DMS 273 treated with DMSO at 0.1 percent for 48 hours (cell line): ENCODE measurements around the gene PALM.
"Not testable (repeated sequence)": the region's sequence is repeated elsewhere in the genome, so short reads cannot be mapped to it uniquely, and the experiment has no call there.

Experiments used
- DNase-seq: peaks from one replicate; lab custom pipeline; 2025; lab: John Stamatoyannopoulos, UW

PALM gene

GRCh38 chr19:709196-709964 lies 645 bp downstream of the PALM start:
- no peak for DNase-seq

DNA sequence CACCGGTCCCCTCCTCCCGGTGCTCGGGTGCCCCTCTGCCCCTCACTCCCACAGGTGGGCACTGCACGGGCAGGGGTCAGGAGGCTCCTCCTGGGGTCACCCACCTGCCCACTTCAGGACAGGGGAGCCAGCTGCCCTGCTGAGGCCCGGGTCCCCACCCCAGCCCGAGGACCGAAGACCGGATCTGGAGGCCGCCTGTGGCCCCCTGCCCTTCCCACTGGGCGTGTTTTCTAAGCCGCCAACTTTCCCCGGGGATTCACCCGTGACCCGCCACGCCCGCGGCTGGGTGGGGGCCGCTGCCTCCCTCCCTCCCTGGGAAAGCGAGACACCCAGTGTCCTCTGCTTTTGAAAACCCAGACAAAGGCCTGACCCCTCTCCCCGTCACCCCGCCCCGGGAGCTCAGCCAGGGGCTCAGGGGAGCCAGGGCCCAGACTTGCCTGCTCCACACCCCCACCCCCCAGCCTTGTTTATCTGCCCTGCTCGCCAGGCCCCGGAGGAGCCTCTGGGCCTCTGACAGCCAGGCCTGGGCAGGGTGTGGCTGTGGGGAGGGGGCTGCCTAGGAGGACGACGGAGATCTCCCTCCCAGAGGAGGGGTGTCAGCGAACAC lies 1.3 kb downstream of the PALM start:
- no peak for DNase-seq

GRCh38 chr19:710767-711166 lies 2.0 kb downstream of the PALM start:
- no peak for DNase-seq

GRCh38 chr19:711254-711653 lies 2.5 kb downstream of the PALM start:
- no peak for DNase-seq

GRCh38 chr19:715347-715746 lies 6.6 kb downstream of the PALM start:
- no peak for DNase-seq

DNA sequence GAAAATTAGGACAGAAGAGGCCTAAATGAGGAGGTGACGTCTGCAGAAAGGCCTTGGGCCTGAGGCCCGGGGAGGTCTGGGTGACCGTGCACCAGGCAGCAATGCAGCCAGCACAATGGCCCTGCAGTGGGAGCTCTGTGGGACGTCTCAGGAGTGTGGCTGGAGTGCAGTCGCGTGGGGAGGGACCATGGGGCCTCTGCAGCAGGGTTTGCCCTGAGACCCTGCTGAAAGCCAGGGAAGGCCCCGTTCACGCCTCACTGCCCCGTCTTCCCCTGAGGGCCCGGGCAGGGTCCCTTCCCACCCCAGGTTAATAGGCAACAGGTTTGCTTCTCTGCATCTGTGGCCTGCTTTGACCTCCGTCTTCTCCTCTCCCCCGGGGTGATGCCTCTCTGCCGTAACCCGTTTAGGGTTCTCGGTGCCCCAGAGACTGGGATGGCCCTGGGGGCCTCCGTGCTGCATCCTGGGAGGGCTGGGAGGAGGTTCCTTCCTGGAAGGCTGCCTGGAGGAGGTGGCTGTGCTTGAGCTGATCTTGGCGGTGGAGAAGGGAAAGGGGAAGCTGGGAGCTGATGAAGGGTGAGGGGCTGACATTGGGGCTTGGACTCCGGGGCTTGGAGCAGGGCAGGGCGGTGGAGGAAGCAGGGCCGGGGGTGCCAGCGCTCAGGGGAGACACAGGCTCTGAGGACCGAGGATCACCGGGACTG lies 9.7 kb downstream of the PALM start:
- DNase-seq, result no peak

DNA sequence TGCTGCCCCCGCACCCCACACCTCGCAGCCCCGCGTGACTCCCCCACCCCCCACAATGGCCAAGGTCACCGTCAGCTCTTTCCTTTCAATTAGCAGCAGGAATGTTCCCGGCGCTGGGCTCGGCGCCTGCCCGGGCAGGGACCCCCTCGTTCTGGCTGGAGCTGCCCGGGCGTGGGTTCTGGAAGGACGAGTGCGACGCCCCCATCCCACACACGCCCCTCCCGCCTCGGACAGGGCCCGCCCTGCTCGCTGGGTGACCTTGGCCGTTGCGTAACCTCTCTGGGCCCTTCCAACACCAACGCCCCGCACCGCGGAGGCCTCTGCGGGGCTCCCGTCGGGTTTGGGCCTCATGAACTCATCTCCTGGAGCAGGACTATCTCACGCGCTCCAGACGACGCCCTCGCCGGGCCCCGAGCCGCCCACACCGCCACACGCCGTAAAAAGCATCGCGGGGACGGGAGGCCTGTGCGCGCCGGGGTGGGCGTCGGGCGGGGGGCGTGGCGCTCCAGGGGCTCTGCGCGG lies 10.3 kb downstream of the PALM start:
- DNase-seq, result no peak

GRCh38 chr19:719636-720344 lies 11.1 kb downstream of the PALM start:
- DNase-seq, result no peak

DNA sequence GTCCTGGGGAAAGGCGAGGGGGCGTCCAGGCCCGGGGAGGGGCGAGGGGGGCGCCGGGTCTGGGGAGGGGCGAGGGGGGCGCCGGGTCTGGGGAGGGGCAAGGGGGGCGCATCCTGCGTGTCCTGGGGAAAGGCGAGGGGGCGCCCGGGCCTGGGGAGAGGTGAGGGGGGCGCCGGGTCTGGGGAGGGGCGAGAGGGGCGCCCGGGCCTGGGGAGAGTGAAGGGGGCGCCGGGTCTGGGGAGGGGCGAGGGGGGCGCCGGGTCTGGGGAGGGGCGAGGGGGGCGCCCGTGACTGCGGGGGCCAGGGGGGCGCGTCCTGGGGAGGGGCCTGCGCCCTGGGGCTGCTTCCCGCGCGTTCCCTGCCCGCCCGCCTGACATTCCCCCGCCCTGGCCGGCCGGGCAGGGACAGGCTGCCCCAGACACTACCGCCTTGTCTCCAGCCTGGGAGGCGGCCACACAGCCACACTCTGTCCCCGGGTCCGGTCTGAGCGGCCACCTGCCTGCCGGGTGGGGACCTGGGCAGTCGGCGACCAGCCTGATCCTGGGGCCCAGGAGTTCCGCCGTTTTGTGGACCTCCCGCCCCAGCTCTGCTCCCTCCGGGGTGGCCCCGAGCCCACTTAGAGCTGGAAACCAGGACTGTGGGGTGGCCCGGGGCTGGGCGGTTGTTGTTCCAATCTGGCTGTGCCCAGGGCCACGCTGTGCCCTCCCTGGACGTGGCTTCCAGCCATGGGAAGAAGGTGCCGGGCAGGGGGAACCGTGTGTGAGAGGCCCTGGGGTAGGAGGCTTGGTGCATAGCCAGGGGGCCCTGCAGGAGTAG lies 11.8 kb downstream of the PALM start:
- DNase-seq, result no peak

GRCh38 chr19:722553-723101 lies 13.9 kb downstream of the PALM start:
- DNase-seq, result no peak

DNA sequence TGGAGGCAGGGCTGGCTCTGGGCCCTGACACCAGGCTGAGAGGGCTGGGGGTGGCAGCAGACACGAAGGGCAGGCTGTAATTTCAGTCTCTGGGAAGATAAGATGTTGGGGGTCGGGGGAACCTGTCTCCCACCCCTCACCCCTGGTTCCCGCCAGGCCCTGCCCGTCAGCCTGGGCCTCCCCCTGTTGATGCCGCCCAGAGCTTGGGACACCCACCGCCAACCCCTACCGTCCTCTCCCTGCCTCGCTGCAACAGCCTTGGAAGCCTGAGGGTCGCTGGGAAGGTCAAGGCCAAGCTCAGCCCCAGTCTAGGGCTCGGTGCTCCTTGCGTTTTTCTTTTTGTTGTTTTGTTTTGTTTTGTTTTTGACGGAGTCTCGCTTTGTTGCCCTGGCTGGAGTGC lies 14.5 kb downstream of the PALM start:
- no peak for DNase-seq

DNA sequence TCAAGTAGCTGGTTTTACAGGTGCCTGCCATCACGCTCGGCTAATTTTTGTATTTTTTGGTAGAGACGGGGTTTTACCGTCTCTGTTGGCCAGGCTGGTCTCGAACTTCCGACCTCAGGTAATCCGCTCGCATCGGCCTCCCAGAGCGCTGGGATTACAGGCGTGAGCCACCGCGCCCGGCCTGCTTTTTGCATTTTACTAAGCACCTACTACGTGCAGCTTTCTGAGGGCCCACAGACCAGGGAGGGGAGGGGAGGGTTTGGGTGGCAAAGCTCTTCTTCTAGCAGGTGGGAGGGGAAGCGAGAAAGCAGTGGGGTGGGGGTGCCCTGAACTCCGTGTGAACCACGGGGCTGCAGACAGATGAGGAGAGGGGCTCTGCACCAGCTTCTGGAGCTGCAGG lies 15.0 kb downstream of the PALM start:
- no peak for DNase-seq

DNA sequence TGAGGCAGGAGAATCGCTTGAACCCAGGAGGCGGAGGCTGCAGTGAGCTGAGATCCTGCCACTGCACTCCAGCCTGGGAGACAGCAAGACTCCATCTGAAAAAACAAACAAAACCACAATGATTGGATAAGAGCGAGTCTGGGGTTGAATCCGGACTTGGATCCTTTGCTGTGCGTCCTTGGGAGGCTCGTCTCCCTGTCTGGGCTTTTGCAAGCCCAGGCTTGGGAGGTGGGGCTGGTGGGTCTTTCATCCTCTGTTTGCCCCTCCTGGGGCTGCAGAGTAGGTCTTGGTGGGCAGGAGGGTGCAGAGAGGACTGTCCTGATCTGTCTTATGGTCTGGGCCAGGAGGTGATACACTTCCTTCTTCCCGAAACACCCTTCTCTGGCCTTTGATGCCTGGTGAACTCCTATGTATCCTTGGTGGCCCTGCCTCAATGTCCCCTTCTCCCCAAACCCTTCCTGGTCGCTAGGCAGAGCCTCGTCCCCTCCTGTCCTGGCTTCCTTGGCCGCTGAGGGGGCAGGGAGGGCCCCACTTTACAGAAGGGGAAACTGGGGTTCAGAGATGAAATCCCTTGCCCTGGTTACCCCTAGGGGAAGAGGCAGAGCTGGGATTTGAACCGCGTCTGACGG lies 16.8 kb downstream of the PALM start:
- DNase-seq, result no peak

DNA sequence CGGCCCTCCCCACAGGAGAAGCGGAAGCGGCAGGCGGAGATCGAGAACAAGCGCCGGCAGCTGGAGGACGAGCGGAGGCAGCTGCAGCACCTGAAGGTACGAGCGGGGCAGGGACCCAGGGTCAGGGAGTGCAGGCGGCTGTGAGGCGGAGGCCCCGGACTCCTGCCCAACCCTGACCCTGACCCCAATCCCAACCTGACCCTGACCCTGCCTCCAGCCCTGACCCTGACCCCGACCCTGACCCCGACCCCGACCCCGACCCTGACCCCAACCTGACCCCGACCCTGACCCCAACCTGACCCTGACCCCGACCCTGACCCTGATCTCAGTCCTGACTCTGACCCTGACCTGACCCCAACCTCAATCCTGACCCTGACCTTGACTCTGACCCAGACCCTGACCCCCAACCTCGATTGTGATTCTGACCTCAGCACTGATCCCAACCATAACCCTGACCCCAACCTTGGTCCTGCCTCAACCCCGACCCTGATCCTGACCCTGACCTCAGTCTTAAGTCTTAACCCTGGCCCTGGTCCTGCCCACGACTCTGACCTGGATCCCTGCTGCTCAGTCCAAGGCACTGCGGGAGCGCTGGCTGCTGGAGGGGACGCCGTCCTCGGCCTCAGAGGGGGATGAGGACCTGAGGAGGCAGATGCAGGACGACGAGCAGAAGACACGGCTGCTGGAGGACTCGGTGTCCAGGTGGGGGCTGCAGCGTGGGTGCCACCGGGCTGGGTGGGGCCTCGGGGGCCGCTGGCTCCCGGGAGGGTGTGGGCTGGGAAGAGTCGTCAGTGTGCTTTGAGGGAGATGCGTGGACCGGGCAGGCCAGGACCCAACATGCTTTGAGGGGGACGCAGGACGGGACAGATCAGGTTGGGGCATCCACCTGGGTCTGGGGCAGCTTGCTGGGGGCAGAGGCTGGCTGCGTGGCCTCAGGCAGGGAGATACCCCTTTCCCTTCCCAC lies 18.5 kb downstream of the PALM start:
- no peak for DNase-seq

DNA sequence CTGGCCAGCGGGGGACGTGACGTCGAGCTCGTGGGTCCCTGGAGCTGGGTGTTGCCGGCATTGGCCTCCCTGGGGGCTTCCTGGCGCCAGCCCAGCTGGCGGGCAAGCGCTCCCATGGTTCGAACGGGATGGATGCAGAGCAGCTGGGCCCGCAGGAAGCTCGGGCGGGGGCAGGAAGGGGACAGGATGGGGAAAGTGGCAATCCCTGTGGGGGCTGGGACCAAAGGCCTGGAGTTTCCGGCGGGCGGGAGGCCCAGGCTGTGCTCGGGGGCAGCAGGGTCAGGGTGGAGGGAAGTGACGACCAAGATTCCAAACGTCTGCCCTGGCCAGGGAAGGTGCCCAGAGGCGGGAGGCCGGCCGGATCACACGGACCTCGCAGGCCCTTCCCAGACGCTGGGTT lies 19.3 kb downstream of the PALM start:
- DNase-seq, result no peak

DNA sequence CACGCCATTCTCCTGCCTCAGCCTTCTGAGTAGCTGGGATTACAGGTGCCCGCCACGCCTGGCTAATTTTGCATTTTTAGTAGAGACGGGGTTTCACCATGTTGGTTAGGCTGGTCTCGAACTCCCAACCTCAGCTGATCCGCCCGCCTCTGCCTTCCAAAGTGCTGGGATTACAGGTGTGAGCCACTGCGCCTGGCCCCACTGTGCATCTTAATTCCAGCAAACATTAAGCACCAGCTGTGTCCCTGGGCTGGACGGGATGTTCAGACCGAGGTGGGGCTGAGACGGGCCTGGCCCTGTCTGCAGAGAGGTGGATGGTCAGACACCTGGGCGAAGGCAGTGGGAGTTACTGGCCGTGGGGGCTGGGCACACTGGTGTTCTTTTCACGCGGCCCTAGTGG lies 20.8 kb downstream of the PALM start:
- not testable (repeated sequence) for DNase-seq

- no peak for DNase-seq
These were observed 21.4 kb downstream of the PALM start for GRCh38 chr19:729965-730668.

GRCh38 chr19:731000-731399 lies 22.3 kb downstream of the PALM start:
- no peak for DNase-seq
